Astrocyte (in vitro differentiated cells and primary cell): ENCODE data around the gene NDUFC1.

Source experiments
- CTCF ChIP-seq: IDR thresholded peaks from 2 replicates; pipeline ENCODE4 v1.5.1; 2011; ENCODE audit warnings: low read depth, mild to moderate bottlenecking, inconsistent platforms, low read length, moderate library complexity; ENCODE audit not compliant: insufficient read depth
- EZH2 ChIP-seq: IDR thresholded peaks from 2 replicates; pipeline ENCODE4 v1.6.1; 2012; ENCODE audit warnings: mild to moderate bottlenecking, low read length, inconsistent platforms; ENCODE audit not compliant: insufficient read depth

GRCh38 chr4:139278485-139278884, 23.8 kb downstream of the NDUFC1 start:
- TF ChIP-seq EZH2 (no peak), CTCF (no peak)
